HG03039 (cell line): Measurements from ENCODE around the gene PLAU.
"Not testable (repeated sequence)": the region's sequence is repeated elsewhere in the genome, so short reads cannot be mapped to it uniquely, and the experiment has no call there.

ENCODE experiments used
- ATAC-seq: cut with Tn5 transposase; IDR thresholded peaks from one replicate; pipeline ENCODE4 v1.9.1; 2021; ENCODE audit warnings: mild to moderate bottlenecking, moderate library complexity; ENCODE audit not compliant: unreplicated experiment

PLAU gene

GRCh38 chr10:73948947-73949633, 38.2 kb downstream of the PLAU start:
- no peak for ATAC-seq

- no peak for ATAC-seq
Measured at GRCh38 chr10:73950155-73950948, 39.4 kb downstream of the PLAU start.

DNA sequence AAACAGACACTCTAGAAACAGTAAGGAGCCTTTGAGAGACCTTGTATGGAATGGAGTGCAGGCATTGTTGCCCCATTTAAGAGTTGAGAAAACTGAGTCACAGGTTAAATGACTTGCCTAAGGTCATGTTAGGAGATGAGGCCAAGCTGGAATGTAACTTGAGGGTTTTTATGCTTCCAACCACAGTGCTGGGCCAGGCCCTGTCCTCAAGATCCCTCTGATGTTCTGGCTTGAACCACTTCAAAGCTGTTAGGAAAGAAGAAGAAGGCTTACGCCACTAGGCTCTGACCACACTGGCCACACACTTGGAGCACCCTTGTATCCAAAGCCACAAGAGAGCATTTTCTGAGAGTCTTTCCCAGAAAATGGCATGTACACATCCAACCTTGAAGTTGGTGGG, 42.7 kb downstream of the PLAU start:
- ATAC-seq = no peak

GRCh38 chr10:73954737-73955136, 43.8 kb downstream of the PLAU start:
- no peak for ATAC-seq

DNA sequence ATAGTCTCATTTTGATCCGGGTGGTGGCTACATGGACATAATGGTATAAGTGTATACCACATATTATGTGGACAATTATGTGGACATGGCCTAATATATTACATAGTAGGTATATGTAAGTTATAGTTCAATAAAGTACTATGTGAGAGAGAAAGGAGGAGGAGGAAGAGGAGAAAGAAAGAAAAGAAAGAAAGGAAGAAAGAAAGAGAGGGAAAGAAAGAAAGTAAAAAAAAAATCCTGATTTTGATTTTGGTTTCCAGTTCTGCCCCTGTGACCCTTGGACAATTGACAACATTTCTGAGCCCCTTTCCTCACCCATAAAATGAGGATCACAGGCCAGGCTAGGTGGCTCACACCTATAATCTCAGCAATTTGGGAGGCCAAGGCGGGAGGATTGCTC, 44.8 kb downstream of the PLAU start:
- no peak for ATAC-seq

DNA sequence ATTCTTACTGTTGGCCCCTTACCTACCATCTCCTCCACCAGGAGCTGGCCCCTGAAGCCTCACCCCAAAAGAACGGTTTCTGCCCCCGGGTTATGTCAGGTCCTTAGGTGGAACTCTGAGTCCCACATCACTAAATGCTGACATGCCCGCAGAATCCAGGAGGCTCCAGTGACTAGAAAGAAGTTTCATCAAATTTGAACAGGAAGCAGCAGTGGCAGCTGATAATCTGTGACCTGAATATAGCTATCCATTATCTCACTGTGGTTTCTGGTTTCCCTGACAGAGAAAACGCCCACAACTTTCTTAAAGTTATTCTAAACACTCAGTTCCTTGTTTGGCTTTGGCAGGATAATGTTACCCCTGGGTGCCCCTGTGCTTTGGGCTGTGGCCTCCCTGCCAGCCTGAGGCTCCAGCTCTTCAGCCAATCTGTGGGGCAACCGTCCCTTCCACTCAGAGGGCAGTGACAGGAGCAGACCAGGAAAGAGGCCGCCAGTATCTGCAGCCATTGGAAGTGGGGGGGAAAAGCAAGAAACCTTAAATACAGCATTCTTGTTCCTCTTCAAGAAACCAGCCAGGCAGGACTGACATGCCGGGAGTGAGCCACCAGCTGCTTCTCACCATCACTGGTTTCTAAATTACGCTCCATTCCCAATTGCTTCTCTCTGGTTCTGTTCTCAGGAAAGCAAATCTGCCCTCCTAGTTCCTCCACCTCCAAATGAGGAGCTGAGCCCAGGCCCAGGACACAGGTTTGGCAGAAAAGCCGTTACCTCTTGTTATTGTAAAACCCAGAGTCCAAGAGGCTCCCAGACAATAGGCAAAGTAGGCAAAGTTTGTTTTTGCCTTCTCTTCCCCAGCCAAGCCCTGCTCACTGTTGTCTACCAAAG, 45.8 kb downstream of the PLAU start:
- no peak for ATAC-seq

DNA sequence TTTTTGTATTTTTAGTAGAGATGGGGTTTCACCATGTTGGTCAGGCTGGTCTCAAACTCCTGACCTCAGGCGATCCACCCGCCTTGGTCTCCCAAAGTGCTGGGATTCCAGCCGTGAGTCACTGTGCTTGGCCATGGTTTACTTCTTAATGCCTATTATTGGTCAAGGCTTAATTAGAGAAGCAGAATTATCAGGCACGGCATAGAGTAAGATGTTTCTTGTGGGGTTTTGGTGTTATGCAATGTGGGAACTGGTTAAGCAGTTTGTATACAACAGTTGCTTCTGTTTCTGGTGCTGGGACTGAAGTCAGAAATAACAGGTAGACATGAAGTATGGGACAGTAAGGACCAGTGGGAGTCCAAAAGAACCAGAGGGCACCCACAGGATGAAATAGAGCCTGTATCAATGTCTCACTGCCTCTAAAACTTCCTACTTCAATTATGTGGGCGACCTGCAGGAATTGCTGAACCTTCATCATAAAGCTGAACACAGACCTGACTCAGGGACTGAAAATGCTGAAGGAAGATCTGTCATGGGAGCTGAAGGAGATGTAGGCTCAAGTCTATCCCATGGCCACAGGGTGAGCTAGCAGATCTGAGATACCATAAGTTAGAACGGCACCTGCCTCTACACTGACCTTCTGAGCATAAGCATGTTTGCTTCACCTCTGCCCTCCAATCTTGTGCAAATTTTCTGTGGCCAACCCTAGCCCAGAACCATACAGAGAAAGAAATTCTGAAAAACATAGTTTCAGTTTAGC, 48.7 kb downstream of the PLAU start:
- ATAC-seq = no peak

DNA sequence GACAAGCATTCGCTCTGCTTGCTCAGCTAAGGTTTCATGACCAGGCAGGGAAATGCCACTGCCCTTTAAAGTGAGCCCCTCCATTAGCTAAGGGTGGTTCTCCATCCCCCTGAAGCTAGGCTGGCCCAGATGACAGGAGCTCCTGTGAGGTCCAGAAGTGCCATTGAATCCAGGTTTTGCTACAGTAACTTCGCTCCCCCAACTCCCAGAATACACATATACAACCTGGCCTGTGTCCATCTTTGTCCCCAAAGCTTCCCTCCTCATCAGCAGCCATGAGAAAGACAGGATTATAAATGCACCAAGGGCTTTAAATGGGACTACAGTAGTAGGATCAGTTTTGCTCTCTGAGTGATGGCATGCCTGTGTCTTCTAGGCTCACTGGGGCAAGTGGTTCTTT, 51.5 kb downstream of the PLAU start:
- no peak for ATAC-seq

DNA sequence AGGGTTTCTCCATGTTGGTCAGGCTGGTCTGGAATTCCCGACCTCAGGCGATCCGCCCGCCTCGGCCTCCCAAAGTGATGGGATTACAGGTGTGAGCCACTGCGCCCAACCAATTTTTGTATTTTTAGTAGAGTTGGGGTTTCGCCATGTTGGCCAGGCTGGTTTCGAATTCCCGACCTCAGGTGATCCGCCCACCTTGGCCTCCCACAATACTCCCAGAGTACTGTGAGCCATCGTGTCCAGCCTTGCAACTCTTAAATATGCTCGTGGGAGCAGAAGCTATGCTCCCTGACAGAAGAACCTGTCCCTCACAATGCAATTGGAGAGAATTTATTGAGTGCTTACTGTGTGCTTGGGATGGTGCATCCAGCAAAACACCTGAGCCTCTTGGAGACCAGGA, 52.6 kb downstream of the PLAU start:
- ATAC-seq = not testable (repeated sequence)

- no peak for ATAC-seq
Measured at GRCh38 chr10:73964743-73965142, 53.8 kb downstream of the PLAU start.

GRCh38 chr10:73965267-73965889, 54.4 kb downstream of the PLAU start:
- not testable (repeated sequence) for ATAC-seq

DNA sequence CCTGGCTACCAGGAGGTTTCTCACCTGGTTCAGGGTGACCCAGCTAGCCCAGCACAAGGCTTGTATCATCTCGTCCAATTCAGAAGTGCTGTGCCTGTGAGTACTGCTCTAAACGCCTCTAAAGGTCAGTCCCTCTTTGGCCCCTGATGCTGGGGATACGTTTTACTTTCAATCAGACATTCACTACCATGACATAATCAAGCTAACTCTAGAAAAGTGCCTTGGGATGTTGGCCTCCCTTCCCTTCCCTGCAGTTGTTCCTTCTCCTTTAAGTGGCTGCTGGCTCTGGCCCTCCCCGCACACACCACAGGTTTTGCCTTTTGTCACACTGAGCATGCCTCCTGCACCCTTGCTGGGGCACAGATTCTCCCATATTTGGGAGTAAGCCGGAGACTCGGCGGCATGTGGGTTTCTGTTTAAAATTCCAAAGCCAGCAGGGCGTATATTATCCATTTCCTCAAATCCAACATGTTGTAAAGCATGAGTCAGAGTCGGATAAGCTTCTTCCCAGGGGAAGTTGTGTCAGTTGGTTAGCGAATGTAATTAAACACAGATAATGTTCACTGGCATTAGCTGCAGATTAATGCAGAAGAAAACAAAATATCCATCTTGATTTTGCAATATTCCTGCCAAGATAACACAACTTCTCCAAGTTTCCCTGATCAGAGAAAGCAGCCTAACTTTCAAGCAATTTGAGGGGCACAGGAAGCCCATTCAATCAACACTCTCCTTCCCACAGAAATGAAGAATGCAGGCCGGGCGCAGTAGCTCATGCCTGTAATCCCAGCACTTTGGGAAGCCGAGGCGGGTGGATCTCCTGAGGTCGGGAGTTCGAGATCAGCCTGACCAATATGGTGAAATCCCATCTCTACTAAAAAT, 55.2 kb downstream of the PLAU start:
- ATAC-seq = no peak

DNA sequence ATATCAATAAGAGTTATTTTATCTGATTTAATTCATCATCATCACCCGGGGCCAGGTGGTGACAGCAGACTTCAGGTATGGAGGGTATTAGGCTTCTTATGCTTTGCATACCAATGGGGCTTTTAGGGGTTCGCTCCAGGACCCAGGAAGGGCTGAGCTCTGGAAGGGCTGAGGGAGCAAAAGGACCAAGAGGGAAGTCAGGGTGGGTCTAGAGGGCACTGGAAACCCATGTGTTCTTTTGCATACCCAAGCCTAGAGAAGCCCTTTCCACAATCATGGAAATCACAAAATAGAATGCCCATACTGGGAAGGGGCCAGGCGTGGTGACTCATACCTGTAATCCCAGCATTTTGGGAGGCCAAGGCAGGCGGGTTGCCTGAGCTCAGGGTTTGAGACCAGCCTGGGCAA, 56.1 kb downstream of the PLAU start:
- ATAC-seq = no peak
